ENCODE data around the gene KRTAP10-3.

The KRTAP10-3 gene

DNA sequence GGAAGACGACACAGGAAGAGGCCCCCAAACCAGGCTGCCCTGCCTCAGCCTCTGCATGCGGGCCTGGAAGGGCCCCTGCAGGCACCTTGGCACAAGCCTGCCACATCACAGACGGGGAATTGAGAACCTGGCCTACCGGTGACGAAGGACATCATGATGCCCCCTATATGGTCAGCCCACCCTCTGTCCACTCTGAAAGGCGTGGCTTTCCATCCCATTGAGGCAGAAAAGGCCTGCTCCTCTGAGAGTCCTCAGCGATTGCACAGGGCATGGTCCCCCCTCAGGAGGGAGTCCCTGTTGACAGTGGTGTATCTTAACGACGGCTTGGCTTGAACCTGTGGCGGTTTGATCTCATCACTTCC is 30.0 kb downstream of the KRTAP10-3 start:
- H3K4me3 ChIP-seq (ENCODE audit: low read depth, low read length), result no peak overlapping the region
- TF ChIP-seq, protein P1, sequence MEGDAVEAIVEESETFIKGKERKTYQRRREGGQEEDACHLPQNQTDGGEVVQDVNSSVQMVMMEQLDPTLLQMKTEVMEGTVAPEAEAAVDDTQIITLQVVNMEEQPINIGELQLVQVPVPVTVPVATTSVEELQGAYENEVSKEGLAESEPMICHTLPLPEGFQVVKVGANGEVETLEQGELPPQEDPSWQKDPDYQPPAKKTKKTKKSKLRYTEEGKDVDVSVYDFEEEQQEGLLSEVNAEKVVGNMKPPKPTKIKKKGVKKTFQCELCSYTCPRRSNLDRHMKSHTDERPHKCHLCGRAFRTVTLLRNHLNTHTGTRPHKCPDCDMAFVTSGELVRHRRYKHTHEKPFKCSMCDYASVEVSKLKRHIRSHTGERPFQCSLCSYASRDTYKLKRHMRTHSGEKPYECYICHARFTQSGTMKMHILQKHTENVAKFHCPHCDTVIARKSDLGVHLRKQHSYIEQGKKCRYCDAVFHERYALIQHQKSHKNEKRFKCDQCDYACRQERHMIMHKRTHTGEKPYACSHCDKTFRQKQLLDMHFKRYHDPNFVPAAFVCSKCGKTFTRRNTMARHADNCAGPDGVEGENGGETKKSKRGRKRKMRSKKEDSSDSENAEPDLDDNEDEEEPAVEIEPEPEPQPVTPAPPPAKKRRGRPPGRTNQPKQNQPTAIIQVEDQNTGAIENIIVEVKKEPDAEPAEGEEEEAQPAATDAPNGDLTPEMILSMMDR (IDR thresholded peaks at IDR 0.05; ENCODE audit: low read depth, low read length), result no peak
- no peak for DNase-seq (ENCODE audit: low read depth)

DNA sequence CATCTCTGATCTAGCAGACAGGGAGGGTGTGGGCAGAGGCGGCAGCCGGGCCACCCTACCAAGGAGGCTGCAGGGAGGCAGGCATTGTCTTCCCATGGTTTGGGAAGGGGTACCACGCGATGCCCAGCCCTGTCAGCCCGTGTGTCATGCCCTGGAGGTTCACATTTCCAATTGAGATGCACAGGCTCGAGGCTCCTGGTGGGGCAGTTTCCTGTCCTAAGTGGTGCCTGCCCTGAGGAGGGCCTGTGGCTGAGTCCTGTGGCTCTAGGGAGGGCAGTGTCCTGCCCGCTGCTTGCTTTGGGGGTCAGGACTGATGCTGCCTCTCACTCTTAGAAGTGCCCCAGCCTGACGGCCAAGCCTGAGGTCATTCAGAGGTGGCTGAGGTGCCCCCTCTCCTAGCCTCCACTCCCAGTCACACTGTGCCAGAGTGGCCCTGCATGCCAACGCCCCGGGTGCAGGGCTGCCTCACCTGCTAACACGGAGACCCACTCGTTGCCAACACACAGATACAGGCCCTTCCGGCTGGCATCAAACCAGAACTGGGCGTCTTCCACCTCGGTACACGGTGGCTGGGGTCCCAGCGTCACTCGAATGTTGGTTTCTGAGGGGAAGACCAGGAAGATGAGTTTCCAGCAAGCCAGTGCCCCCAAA is 30.5 kb downstream of the KRTAP10-3 start:
- DNase-seq (ENCODE audit: low read depth), result no peak
- H3K4me3 ChIP-seq (ENCODE audit: low read depth, low read length), result no peak overlapping the region
- TF ChIP-seq POLR2A (IDR thresholded peaks at IDR 0.05; ENCODE audit: extremely low read depth, insufficient read length), result no peak
- TF ChIP-seq MYC (IDR thresholded peaks at IDR 0.05; ENCODE audit: low read depth, low read length), result no peak
- TF ChIP-seq, protein P1 (IDR thresholded peaks at IDR 0.05; ENCODE audit: low read depth, low read length), result no peak
- TF ChIP-seq, protein P2, sequence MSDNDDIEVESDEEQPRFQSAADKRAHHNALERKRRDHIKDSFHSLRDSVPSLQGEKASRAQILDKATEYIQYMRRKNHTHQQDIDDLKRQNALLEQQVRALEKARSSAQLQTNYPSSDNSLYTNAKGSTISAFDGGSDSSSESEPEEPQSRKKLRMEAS (IDR thresholded peaks at IDR 0.05; ENCODE audit: low read depth, low read length), result no peak

DNA sequence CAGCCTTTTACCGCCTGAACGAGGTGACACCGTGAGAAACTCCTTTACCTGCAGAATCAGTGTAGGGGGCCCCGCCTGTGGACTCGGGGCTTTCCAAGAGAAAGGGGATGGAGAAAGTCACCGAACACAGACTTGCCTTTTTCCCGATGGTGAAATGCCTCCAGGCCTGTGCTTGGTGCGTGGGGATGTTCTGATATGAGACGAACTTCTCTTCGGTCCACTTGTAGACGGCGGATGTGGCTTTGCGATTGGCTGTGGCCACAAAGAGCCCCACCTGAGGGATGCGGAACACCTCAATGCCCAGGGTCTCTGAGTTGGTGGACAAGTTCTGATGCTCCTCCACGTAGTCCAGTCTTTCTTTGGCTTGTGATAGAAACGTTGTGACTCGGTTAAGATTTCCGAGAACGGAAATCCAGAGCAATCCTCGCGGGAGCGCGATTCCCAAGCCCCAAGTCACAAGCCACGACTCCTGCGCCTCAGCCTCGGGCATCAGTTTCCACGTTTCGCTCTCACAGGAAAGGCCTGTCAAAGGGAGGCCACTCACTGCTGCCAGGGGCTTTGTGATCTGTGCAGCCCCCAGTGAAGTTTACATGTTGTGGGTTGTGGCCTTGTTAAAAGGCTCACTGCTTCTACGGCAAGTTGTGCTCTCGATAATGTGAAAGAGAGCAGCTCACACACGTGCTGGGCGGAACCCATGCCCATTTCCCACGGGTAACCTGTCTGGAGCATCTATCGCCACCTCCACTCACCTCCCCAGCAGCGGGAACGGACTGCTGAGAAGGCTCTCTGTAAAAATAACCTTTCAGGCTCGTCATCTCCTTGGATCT is 31.2 kb downstream of the KRTAP10-3 start:
- DNase-seq (ENCODE audit: low read depth), result no peak
- no peak overlapping the region for H3K4me3 ChIP-seq (ENCODE audit: low read depth, low read length)
- TF ChIP-seq MYC (IDR thresholded peaks at IDR 0.05; ENCODE audit: low read depth, low read length), result no peak
- TF ChIP-seq, protein P2 (IDR thresholded peaks at IDR 0.05; ENCODE audit: low read depth, low read length), result no peak
- TF ChIP-seq, protein P1 (IDR thresholded peaks at IDR 0.05; ENCODE audit: low read depth, low read length), result no peak
- TF ChIP-seq POLR2A (IDR thresholded peaks at IDR 0.05; ENCODE audit: extremely low read depth, insufficient read length), result no peak

DNA sequence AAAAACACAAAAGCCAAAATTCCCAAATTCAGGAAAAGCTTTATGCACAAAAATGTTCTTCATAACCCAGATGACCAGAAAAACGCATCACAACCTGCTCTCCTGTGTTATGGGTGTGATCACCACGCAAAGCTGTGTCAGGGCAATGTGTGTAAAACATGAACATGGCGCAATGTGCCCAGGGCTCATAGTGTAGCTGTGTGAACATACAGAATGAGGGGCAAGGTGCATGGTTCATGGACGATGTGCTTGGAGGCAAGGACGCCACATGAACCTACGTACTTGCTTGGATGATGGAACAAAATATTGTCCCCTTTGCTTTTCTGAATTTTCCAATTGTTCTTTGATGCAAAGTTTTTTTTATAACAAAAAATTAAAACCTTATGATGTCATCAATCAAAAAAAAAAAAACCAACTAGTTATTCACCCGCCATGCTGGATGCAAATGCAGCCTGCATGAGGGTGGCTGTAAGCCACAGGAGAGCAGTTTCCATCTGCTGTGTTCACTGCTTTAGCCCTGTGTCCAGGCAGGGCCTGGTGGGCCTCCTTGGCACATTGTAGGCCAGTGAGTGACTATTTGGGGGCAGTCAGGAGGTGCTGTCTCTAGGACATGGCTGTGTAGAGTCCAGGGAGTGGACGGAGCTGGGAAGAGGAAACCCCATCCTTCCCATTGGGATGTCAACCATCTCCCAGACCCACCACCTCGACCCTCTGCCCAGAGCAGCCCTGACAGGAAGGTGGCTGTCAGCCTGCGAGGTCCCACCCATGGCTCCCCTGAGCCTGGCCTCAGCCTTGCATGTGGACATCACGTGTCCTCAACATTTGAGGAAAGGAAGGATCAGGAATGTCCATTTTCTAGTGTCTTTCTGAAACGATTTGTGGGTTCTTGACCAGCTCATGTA is 32.2 kb downstream of the KRTAP10-3 start:
- TF ChIP-seq, protein P2 (IDR thresholded peaks at IDR 0.05; ENCODE audit: low read depth, low read length), result no peak
- TF ChIP-seq MYC (IDR thresholded peaks at IDR 0.05; ENCODE audit: low read depth, low read length), result no peak
- TF ChIP-seq POLR2A (IDR thresholded peaks at IDR 0.05; ENCODE audit: extremely low read depth, insufficient read length), result no peak
- TF ChIP-seq, protein P1 (IDR thresholded peaks at IDR 0.05; ENCODE audit: low read depth, low read length), result no peak

DNA sequence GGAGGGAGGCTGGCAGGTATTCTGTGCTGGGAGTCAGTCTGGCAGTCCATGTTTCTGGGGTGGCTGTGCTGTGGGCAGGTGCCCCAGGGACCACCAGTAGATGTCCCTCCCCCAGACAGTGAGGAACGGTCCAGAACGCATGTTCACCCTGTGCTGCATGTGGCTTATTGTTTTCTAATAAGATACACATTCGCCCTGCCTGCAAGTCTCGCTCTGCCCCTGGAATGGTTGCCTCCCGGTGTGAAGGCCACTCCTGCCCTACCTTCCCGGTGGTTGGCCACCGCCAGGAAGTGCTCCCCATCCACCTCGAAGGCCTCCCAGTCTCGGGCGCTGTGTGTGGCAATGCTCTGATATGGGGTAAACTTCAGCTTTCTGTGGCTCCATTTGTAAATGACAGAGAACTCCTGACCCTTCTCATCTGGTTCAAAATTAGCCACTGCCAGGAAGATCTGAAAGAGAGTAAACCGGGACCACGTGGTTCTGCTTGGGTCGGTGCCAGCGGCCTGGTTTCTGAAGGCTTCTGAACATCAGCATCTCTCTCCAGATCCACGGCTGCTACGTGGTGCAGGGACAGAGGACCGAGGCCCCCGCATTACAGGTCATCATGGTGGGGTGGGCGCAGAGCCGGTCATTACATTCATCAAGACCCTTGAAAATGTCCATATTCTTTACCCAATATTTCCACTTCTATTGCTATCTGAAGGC is 33.1 kb downstream of the KRTAP10-3 start:
- TF ChIP-seq, protein P1 (IDR thresholded peaks at IDR 0.05; ENCODE audit: low read depth, low read length), result no peak
- TF ChIP-seq POLR2A (IDR thresholded peaks at IDR 0.05; ENCODE audit: extremely low read depth, insufficient read length), result no peak
- no peak for TF ChIP-seq MYC (IDR thresholded peaks at IDR 0.05; ENCODE audit: low read depth, low read length)
- TF ChIP-seq, protein P2 (IDR thresholded peaks at IDR 0.05; ENCODE audit: low read depth, low read length), result no peak
- DNase-seq (ENCODE audit: low read depth), result no peak
- H3K4me3 ChIP-seq (ENCODE audit: low read depth, low read length), result no peak overlapping the region

More for the DNA sequence above, 32.2 kb downstream of the KRTAP10-3 start:
- H3K4me3 ChIP-seq (ENCODE audit: low read depth, low read length), result no peak overlapping the region
- no peak for DNase-seq (ENCODE audit: low read depth)

Data from NB4 (cell line).